ENCODE results near the gene STXBP1. TPM values are rescaled to one million over a fixed set of nuclear protein-coding genes. Genes with fewer than 3 reads are reported as not detected.

Gene STXBP1
- total RNA-seq, 6 donors from 2014 or later: 44.6 to 124 (median 76.1) TPM

GRCh38 chr9:127711831-127712274 lies 99.8 kb downstream of the STXBP1 start:
- DNase-seq (peak in 1 of 2 donors; percentile 78), ATAC-seq (ENCODE audit: low FRiP score in 2 of 2) (no peak)
- no peaks in the 10 kb centered on the region for H3K9me3 ChIP-seq
- TF ChIP-seq POLR2AphosphoS5 (IDR thresholded peaks at IDR 0.05) (no peak), CTCF (IDR thresholded peaks at IDR 0.05) (no peak), POLR2A (IDR thresholded peaks at IDR 0.05) (no peak), EP300 (IDR thresholded peaks at IDR 0.05) (no peak)
- no peak overlapping the region for H3K4me3 ChIP-seq
- peaks cover 0 to 5% (median 0%) of the 10 kb centered on the region in 4 donors for H3K36me3 ChIP-seq
- no peaks in the 10 kb centered on the region for H3K27me3 ChIP-seq
- no peak overlapping the region for H3K27ac ChIP-seq
- peaks cover 12 to 19% (median 16%) of the 10 kb centered on the region in 4 donors for H3K4me1 ChIP-seq
- WGBS, 2 donors: 86% methylated on average over 11 of the region's 11 CpGs; no CpG with 5 or more reads in 1 of the 2 donors

- WGBS, 2 donors: 92 to 95% methylated on average over 5 to 11 of the region's 11 CpGs
- ATAC-seq (ENCODE audit: low FRiP score in 2 of 2): no peak
Measured at GRCh38 chr9:127712371-127712770, 100.3 kb downstream of the STXBP1 start.

GRCh38 chr9:127712867-127713266 lies 100.8 kb downstream of the STXBP1 start:
- Histone ChIP-seq H3K36me3 (peaks cover 0 to 5% (median 0%) of the 10 kb centered on the region in 4 donors), H3K4me1 (peaks cover 12 to 19% (median 16%) of the 10 kb centered on the region in 4 donors), H3K9me3 (no peaks in the 10 kb centered on the region), H3K4me3 (no peak overlapping the region), H3K27ac (no peak overlapping the region), H3K27me3 (no peaks in the 10 kb centered on the region)
- ATAC-seq (ENCODE audit: low FRiP score in 2 of 2) (no peak), DNase-seq (no peak)
- no peak for TF ChIP-seq EP300 (IDR thresholded peaks at IDR 0.05)
- TF ChIP-seq POLR2AphosphoS5 (IDR thresholded peaks at IDR 0.05): no peak
- TF ChIP-seq CTCF (IDR thresholded peaks at IDR 0.05): no peak
- TF ChIP-seq POLR2A (IDR thresholded peaks at IDR 0.05): no peak
- WGBS, 2 donors: 96% methylated on average over 10 of the region's 10 CpGs; no CpG with 5 or more reads in 1 of the 2 donors

More at GRCh38 chr9:127712371-127712770, 100.3 kb downstream of the STXBP1 start:
- Histone ChIP-seq H3K27ac (no peak overlapping the region), H3K27me3 (no peaks in the 10 kb centered on the region), H3K4me3 (no peak overlapping the region), H3K36me3 (peaks cover 0 to 5% (median 0%) of the 10 kb centered on the region in 4 donors), H3K4me1 (peaks cover 12 to 19% (median 16%) of the 10 kb centered on the region in 4 donors), H3K9me3 (no peaks in the 10 kb centered on the region)
- TF ChIP-seq POLR2A (IDR thresholded peaks at IDR 0.05): no peak
- no peak for TF ChIP-seq EP300 (IDR thresholded peaks at IDR 0.05)
- TF ChIP-seq POLR2AphosphoS5 (IDR thresholded peaks at IDR 0.05): no peak
- TF ChIP-seq CTCF (IDR thresholded peaks at IDR 0.05): no peak
- no peak for DNase-seq

GRCh38 chr9:127714020-127714750 lies 102.1 kb downstream of the STXBP1 start:
- H3K4me1 ChIP-seq: peaks cover 12 to 19% (median 16%) of the 10 kb centered on the region in 4 donors
- DNase-seq: peak in 1 of 2 donors; percentile 81
- no peaks in the 10 kb centered on the region for H3K9me3 ChIP-seq
- no peaks in the 10 kb centered on the region for H3K27me3 ChIP-seq
- no peak overlapping the region for H3K27ac ChIP-seq
- peak overlapping the region in 3 of 4 donors; percentile 69 to 85 (median 73) for H3K4me3 ChIP-seq
- ATAC-seq (ENCODE audit: low FRiP score in 2 of 2): no peak
- TF ChIP-seq POLR2A (IDR thresholded peaks at IDR 0.05) (no peak), POLR2AphosphoS5 (IDR thresholded peaks at IDR 0.05) (no peak), EP300 (IDR thresholded peaks at IDR 0.05) (no peak), CTCF (IDR thresholded peaks at IDR 0.05) (no peak)
- 76 to 83% methylated on average over 6 to 18 of the region's 19 CpGs for whole genome bisulfite sequencing, 2 donors
- H3K36me3 ChIP-seq: peaks cover 0 to 5% (median 0%) of the 10 kb centered on the region in 4 donors
